ENCODE measurements around the gene RNF31. TPM values are rescaled to one million over a fixed set of nuclear protein-coding genes. Genes with fewer than 3 reads are reported as not detected.

RNF31 gene
- total and polyA plus RNA-seq, 2 of the 13 experiments (the other 11 are each of a cell fraction or from before 2014, with no cell fraction given), result 48.2 to 86.8 TPM

DNA sequence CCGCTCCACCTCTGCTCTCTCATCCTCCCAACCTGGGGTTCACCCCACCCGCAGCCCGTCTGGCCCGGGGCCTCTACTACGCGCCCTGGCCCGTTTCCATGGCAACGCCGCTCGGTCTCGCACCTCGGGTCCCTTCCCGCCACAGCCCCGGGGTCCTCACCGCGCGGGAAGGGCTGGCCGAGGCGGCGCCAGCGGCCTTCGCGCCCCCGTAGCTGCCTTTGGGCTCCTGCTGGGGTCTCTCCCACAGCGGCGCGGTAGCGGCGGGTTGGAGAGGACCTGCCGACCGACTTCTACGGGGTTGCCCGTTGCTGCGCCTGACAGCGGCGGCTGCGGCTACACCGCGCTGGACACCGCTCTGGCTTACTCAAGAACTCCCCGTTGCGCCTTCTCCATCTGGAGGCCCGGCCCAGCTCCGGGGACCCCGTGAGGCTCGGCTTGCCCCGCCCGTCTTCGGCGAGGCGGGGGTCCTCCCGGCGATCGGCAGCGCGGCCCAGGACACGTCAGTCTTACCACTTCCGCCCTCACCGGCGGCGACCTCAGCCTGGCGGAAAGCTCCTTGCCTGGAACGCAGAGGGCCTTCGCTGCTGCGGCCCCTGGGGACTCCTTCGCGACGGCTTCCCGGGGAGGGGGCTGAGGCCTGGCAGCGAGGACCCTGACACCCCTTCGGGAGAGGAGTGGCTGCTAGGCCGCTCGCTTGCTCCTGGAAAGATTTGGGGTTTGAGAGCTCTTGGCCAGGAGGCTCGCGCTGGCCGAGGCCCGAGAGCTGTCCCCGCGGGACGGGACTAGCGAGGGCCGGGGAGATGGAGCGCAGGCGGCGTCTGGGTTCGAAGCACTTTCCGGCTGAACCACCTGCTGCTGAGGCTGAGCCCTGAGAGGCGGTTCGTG, 48.1 kb downstream of the RNF31 start, which contains the start of gene TM9SF1 (continued):
- TF ChIP-seq, protein P1, sequence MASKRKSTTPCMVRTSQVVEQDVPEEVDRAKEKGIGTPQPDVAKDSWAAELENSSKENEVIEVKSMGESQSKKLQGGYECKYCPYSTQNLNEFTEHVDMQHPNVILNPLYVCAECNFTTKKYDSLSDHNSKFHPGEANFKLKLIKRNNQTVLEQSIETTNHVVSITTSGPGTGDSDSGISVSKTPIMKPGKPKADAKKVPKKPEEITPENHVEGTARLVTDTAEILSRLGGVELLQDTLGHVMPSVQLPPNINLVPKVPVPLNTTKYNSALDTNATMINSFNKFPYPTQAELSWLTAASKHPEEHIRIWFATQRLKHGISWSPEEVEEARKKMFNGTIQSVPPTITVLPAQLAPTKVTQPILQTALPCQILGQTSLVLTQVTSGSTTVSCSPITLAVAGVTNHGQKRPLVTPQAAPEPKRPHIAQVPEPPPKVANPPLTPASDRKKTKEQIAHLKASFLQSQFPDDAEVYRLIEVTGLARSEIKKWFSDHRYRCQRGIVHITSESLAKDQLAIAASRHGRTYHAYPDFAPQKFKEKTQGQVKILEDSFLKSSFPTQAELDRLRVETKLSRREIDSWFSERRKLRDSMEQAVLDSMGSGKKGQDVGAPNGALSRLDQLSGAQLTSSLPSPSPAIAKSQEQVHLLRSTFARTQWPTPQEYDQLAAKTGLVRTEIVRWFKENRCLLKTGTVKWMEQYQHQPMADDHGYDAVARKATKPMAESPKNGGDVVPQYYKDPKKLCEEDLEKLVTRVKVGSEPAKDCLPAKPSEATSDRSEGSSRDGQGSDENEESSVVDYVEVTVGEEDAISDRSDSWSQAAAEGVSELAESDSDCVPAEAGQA (IDR thresholded peaks at IDR 0.05; ENCODE audit: low read depth), result peak; percentile 93
- TF ChIP-seq, protein P1 (CRISPR knock-in tag; IDR thresholded peaks at IDR 0.05; ENCODE audit: borderline replicate concordance), result peak; percentile 94
- TF ChIP-seq KLF12 (CRISPR knock-in tag; IDR thresholded peaks at IDR 0.05; ENCODE audit: borderline replicate concordance) (peak; percentile 99), TAF15 (IDR thresholded peaks at IDR 0.05; ENCODE audit: low read depth, low read length, poor library complexity, severe bottlenecking) (peak; percentile 55), MZF1 (CRISPR knock-in tag; IDR thresholded peaks at IDR 0.05; ENCODE audit: borderline replicate concordance) (peak; percentile 92; the same call in 1 of the 2 replicates), ZSCAN9 (CRISPR knock-in tag; IDR thresholded peaks at IDR 0.05; ENCODE audit: borderline replicate concordance) (peak; percentile 96), ZNF879 (CRISPR knock-in tag; IDR thresholded peaks at IDR 0.05) (peak; percentile 99), MAFF (IDR thresholded peaks at IDR 0.05; ENCODE audit: low read depth, low read length) (no peak), MTA3 (CRISPR knock-in tag; IDR thresholded peaks at IDR 0.05) (no peak; the same call in 1 of the 2 replicates), SOX5 (CRISPR knock-in tag; IDR thresholded peaks at IDR 0.05; ENCODE audit: borderline replicate concordance) (peak; percentile 55), FOXC1 (CRISPR knock-in tag; IDR thresholded peaks at IDR 0.05; ENCODE audit: borderline replicate concordance) (peak; percentile 95), HNF4A (CRISPR knock-in tag; IDR thresholded peaks at IDR 0.05) (no peak; the same call in 1 of the 2 replicates), SIX4 (CRISPR knock-in tag; IDR thresholded peaks at IDR 0.05) (peak; percentile 82; the same call in 1 of the 2 replicates), CCDC6 (CRISPR knock-in tag; IDR thresholded peaks at IDR 0.05) (no peak), KMT2A (CRISPR knock-in tag; IDR thresholded peaks at IDR 0.05) (peak; percentile 100), GTF3A (CRISPR knock-in tag; conservative IDR thresholded peaks at IDR 0.05) (peak; percentile 99), ZC3H13 (CRISPR knock-in tag; IDR thresholded peaks at IDR 0.05) (no peak)
- TF ChIP-seq, protein P2, sequence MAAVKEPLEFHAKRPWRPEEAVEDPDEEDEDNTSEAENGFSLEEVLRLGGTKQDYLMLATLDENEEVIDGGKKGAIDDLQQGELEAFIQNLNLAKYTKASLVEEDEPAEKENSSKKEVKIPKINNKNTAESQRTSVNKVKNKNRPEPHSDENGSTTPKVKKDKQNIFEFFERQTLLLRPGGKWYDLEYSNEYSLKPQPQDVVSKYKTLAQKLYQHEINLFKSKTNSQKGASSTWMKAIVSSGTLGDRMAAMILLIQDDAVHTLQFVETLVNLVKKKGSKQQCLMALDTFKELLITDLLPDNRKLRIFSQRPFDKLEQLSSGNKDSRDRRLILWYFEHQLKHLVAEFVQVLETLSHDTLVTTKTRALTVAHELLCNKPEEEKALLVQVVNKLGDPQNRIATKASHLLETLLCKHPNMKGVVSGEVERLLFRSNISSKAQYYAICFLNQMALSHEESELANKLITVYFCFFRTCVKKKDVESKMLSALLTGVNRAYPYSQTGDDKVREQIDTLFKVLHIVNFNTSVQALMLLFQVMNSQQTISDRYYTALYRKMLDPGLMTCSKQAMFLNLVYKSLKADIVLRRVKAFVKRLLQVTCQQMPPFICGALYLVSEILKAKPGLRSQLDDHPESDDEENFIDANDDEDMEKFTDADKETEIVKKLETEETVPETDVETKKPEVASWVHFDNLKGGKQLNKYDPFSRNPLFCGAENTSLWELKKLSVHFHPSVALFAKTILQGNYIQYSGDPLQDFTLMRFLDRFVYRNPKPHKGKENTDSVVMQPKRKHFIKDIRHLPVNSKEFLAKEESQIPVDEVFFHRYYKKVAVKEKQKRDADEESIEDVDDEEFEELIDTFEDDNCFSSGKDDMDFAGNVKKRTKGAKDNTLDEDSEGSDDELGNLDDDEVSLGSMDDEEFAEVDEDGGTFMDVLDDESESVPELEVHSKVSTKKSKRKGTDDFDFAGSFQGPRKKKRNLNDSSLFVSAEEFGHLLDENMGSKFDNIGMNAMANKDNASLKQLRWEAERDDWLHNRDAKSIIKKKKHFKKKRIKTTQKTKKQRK (IDR thresholded peaks at IDR 0.05; ENCODE audit: low read length), result no peak
- TF ChIP-seq, protein P3, sequence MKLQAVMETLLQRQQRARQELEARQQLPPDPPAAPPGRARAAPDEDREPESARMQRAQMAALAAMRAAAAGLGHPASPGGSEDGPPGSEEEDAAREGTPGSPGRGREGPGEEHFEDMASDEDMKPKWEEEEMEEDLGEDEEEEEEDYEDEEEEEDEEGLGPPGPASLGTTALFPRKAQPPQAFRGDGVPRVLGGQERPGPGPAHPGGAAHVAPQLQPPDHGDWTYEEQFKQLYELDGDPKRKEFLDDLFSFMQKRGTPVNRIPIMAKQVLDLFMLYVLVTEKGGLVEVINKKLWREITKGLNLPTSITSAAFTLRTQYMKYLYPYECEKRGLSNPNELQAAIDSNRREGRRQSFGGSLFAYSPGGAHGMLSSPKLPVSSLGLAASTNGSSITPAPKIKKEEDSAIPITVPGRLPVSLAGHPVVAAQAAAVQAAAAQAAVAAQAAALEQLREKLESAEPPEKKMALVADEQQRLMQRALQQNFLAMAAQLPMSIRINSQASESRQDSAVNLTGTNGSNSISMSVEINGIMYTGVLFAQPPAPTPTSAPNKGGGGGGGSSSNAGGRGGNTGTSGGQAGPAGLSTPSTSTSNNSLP (IDR thresholded peaks at IDR 0.05; ENCODE audit: low read depth, low read length), result peak; percentile 9; the same call in 1 of the 2 replicates

All from HepG2 (cell line).